GM18873 (cell line): ENCODE measurements around the gene SP1.
A peak's percentile ranks its signal among the peaks of the same experiment; 100 is the strongest.
"Not testable (repeated sequence)": the region's sequence is repeated elsewhere in the genome, so short reads cannot be mapped to it uniquely, and the experiment has no call there.

ENCODE experiments used
- ATAC-seq: cut with Tn5 transposase; IDR thresholded peaks from one replicate; pipeline ENCODE4 v1.9.1; 2021; ENCODE audit warnings: mild to moderate bottlenecking, moderate library complexity, moderate number of reproducible peaks; ENCODE audit not compliant: unreplicated experiment, low FRiP score

SP1 gene

DNA sequence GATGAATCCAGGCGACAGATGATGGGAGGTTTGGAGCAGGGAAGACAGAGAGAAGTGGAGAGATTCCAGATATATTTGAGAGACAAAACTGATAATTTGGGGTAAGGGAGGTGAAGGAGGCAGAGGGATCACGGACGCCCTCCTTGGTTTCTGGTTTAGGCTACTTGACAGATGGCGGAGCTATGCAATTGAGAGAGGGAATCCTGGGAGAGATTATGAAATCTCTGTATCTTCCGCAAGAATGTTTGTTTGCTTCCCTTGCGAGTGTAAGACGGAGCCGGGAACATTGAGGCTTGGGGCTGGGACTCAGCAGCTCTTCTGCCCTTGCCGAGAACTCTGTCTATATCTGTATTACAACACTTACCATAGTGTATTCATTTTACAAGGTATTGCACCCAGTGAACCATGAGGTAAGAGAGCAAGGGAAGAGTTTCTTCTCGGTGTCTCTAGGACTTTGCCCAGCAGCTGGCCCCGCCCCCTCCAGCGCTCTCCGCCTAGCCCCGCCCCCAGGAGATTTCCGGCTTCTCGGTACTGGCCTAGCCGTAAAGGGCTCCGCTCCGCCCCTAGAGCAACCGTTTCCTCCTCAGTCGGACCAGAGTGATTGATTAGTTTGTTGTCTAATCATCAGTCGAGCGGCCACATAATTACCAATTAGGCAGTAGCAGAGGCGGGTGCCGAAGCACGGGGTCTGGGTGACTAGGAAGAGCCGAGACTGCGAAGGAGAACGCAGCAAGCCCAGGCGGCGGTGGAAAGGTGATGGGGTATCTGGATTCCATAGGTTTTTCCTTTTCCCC, 61.3 kb downstream of the SP1 start, which contains the start of gene PRR13:
PRR13 (plus strand) TSS at position 695 of the 794 bp plus-strand sequence. CDS start 981 bp downstream, outside the sequence.
- ATAC-seq: peak; percentile 97

DNA sequence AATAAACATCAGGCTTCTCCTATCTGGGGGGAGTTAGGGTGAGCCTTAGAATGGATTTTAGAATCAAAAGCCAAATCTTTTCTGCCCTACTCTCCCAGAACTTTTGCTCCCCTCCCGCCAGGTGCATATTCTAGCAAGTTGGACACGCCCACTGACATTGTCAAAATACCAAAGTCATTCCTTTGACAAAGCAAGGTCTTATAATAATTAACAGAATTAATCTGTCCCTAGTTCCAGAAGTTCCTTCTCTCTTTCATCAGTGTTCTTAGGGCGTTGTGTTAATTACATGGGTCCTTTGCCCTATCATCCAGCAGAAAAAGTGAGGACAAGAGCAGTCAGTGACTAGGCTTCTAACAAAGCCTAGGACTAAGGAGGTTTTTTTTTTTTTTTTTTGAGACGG, 64.0 kb downstream of the SP1 start:
- no peak for ATAC-seq

DNA sequence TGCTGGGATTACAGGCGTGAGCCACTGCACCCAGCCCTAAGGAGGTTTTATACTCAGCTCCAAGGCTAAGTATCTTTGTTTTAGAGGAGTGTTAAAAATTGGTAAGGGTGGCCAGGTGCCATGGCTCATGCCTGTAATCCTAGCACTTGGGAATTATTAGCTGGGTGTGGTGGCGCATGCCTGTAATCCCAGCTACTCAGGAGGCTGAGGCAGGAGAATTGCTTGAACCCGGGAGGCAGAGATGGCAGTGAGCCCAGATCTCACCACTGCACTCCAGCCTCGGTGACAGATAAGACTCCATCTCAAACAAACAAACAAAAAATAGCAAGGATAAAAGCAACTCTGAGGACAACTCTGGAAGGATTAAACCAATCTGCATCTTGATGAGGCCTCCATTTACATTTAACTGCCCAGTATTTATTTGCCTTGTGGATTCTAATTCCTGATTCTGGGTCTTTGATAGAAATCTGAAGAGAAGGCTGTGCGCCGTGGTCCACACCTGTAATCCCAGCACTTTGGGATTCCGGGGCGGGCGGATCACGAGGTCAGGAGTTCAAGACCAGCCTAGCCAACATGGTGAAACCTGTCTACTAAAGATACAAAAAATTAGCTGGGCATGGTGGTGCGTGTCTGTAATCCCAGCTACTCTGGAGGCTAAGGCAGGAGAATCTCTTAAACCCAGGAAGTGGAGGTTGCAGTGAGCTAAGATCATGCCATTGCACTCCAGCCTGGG, 64.8 kb downstream of the SP1 start:
- not testable (repeated sequence) for ATAC-seq

DNA sequence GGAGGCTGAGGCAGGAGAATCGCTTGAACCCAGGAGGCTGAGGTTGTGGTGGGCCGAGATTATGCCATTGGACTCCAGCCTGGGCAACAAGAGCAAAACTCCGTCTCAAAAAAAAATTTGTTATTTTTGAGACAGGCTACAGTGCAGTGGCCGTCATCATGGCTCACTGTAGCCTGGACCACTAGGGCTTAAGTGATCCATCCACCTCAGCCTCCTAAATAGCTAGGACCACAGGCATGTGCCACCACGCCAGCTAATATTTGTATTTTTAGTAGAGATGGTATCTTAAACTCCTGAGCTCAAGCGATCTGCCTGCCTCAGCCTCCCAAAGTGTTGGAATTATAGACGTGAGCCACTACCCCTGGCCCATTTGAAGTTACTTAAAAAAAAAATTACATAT, 71.0 kb downstream of the SP1 start:
- no peak for ATAC-seq

DNA sequence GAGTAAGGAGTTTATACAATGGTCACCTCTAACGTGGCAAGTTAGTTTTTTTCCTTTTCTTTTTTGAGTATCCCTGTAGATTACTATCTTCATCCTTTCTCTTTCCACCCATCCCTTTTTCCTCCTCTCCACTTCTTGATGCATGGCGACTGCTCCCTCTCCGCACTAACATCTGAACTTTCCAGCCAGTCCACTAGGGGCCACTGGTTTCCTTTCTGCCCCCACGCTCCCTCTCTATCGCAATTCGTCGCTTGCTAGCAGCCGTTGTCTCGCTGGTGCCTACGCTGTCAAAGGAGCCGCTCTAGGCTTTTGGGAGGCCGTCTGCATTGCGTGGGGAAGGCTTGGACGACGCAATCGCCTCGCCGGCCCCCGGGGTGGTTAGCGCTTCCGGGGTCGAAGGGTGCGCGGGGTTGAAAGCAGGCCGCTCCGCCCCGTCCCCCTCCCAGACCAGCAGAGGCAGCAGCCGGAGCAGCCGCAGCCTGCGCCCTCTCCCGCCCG, 71.7 kb downstream of the SP1 start, which contains the start of gene PCBP2:
PCBP2 (plus strand) TSS at position 442 of the 498 bp plus-strand sequence. CDS start 2,699 bp downstream, outside the sequence.
- ATAC-seq: peak; percentile 95

DNA sequence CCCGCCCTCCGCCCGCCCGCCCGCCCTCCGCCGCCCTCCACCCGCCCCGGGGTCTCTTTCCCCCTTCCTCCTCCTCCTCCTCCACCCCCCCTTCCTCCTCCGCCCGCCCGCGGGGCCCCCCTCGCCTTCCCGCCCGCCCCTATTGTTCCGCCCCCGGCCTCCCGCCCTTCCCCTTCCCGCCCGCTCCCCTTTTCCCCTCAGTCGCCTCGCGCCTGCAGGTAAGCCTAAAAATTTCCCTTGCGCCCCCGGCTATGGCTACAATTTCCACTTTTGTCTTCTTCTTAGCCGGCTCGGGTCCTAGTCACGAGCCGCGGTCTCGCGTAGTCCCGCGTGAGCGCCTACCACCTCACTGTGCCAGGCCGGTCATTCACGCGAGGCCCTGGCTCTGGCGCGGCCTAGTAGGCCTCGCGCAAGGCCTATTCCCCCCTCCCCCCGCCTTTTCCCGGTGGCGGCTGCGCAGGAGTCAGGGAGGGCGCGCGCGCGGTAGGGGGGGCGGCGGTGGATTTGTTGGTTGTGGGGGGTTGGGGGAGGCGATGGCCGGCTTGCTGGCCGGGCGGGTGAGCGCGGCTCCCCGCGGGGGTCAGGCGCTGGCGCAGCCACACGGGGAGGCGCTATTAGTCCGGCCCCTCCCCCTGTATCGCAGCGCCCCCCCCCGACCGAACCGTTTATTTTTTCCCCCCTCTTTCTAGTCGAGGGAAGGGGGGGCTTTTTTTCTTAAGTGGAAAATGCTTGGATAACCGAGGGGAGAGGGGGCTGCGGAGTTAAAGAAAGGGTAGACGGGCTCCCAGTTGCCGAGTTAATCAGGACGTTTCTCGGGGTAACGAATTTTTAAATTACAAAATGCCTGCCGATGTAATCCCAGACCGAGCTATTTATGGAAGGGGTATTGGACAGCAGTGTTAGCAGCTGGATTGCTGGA, 72.4 kb downstream of the SP1 start:
- ATAC-seq: no peak

DNA sequence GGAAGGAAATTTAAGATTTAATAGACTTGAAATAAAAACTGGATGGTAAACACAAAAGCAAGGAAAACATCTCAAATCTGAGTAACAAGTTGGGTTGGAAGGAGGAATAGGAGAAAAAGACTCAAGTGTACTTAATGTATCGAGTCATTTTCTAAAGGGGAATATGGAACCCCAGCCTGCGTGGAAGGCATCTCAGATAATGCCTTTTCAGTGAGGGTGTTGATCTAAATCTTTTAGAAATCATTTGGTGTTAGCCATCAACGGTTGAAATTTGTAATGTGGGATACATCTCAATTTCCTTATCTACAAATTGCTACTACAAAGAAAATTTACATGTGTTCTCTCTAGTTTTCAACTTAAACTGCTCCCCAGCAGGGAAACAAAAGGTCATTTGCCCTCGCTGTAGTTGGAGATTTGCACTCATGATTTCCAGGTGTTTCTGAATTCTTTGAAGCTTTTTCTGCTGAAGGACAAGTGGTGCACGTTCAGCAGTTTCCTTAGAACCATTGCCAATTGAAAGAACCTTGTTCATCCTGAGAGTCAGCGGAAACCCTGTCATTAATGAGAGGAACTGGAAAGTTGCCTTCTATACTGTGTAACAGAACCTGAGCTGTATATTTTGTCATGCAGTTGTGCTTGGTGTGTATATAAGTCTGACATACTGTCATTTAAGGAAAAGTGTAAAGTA, 74.1 kb downstream of the SP1 start:
- ATAC-seq: no peak

DNA sequence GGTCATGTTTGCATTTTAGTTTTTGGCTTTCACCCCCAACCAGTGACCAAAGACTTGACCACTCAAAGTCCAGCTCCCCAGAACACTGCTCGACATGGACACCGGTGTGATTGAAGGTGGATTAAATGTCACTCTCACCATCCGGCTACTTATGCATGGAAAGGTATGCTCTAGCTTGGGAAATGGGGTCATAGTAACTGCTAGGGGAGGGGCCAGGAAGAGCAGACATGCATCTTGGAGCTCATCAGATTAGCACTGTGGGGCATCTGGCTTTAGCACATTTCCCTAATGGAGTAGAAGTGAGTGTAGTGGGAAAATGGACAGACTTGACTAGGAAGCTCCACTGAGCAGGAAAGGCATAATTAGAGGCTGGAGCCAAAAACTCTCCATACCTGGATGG, 74.7 kb downstream of the SP1 start:
- ATAC-seq: no peak

DNA sequence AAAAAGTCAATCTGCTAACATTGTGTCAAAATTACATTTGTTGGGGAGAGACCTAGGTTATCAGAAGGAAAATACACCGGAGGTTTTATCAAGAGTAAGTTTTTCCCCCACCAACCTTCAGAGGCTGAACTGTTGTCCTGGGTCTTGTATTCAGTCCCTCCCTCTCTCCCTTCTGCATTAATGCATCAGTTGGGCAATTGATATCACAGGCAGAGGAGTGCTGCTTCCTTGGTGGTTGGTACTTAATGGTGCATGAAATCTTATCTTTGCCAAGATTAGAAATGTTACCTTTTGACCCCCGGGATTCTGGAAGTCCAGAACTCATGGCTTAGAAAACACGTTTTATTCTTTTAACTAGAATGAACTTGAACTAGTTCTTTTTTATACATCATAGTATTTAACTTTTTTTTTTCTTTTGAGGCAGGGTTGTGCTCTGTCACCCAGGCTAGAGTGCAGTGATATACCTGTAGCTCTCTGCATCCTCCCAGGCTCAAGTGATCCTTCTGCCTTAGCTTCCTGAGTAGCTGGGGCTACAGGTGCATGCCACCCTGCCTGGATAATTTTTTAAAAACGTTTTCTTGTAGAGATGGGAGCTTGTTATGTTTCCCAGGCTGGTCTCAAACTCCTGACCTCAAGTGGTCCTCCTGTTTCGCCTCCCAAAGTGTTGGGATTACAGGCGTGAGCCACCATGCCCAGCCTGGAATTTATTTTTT, 76.8 kb downstream of the SP1 start:
- no peak for ATAC-seq

DNA sequence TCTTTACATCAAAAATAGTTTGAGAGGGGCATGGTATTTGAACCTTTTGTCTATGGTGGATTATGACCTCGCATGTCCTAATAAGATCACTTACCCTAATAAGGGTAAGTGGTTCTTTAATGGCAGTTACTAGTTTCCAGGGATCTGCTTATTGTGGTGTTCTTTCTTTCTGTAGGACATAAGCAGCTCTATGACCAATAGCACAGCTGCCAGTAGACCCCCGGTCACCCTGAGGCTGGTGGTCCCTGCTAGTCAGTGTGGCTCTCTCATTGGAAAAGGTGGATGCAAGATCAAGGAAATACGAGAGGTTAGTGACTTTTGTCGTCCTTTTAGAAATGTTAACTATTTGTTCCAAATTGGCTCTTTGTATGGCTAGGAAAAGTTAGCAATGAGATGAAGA, 79.1 kb downstream of the SP1 start:
- ATAC-seq: no peak

DNA sequence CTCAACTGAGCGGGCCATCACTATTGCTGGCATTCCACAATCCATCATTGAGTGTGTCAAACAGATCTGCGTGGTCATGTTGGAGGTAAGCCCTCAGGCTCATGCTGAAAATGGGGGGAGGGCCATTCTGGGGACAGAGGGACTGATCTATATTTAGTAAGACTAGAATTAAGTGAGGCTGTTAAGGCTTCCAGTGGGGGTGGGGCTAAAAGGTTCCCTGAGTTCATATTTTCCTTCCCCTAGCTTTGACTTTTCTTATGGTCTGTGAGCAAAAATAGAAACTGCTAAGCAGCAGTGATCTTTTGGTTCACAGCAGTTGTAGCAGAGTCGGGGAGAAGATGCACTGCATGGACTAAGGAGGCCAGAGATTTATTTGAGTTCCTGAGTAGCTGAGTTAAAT, 81.1 kb downstream of the SP1 start:
- no peak for ATAC-seq

DNA sequence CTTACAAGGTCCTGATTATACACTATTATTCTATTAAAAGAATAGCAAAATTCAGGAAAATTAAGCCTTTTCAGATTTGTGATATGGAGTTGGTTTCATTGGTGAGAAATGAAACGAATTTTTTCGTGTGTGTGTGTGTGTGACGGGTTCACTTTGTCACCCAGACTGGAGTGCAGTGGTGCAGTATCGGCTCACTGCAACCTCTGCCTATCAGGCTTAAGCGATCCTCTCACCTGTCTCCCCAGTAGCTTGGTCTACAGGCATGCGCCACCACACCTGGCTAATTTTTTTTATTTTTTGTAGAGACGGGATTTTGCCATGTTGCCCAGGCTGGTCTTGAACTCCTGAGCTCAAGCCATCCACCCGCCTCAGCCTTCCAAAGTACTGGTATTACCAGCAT, 81.6 kb downstream of the SP1 start:
- no peak for ATAC-seq

DNA sequence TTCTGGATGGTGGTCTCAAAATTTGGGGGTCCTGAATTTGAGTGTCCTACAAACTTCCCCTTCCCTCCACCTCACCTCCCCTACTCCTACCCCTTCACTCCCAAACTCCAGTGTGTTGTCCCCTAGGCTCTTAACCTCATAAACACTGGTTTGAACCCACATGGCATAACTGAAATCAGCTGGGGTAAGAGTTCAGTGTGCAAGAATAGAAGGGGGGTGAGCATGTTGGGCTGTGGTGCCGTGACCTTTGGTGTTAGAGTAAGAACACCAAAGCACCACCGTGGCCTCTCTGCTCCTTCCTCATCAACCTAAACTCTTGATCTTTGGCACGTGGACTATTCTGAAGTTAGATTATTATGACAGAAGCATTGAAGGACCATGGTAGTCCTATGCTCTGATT, 83.0 kb downstream of the SP1 start:
- no peak for ATAC-seq

DNA sequence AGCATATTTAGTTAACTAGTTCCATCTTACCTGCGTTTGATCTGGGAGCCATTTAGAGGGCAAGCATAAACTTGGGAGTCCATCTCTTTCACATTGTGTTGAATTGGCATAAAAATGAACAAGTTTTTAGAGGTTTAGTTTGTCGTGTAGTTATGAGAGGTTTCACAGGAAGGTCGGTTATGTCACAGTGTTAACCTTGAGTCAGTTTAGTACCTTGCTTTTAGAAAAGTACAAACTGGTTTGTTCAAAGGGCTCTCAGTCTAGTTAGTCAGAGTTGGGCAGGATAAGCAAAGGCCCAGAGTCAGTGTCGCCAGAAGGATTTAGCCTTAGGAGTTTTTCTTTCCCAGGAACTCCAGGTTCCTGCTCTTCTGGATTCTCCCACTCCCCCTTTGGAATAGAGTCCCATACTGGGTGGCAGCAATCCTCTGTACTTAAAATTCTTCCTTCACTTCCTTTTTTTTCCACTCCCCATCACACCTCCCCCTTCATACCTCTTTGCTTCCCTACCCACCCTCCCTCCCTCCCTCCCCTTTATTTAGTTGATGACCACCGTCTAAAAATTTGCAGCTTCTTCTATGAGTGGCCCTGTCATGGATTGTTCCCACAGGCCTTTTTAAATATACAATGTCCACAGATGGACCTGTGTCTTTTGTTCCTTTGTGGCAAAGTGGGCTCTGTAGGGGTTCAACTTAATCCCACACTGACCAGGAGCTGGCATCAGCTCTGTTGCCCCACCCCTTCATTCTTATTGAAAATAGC, 84.0 kb downstream of the SP1 start:
- ATAC-seq: no peak

DNA sequence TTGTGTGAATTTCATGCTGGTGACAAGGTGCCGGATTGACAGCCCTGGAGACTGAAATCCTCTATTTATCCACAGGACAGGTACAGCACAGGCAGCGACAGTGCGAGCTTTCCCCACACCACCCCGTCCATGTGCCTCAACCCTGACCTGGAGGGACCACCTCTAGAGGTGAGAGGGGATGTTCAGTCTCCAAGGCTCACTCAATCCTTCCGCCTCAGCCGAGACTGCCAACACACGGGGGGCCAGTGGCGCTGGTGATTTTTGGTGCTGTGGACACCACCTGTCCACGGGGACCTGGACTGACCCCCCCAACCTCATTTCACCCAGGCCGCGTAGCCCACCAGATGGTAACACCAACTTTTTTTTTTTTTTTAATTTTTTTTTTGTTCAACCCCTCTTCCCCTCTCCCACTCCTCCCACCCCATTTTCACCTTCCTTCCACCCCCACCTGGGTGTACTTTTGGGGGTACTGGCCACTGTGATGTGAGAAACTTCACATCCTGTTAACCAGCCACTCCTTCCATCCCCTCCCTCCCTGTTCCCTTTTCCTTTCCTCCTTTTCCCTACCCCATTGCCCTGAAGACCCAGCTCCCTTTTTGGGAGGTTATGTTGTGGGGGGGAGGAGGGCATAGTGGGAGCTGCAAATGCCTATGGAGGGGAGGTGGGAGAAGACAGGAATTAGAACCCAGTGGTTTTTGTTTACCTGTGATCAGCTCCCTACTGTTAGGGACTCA, 84.9 kb downstream of the SP1 start:
- no peak for ATAC-seq

DNA sequence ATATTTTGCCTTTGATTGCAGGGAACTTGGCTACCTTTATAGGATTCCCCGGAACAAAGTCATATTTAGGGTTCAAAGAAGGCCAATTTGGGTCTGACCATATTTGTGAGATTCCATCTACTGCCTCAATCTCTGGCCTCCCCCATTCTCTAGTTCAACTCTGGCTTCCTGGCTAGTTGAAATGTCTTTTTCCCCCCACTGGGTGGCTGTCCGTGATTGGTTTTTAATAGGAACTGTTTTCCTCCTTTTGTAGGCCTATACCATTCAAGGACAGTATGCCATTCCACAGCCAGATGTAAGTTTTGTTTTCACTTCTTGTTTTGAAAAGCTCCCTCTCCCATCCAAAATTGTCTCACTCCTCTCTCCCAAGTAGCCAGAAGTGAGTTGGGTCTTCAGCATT, 85.7 kb downstream of the SP1 start:
- ATAC-seq: no peak
